MM.1S (cell line): ENCODE measurements around the gene SYNE1.

ENCODE experiments used
- DNase-seq: peaks from one replicate; pipeline ENCODE4 v3.0.0-alpha.2; 2015
- H2AFZ ChIP-seq: fragments of 300-600 bp; sonication (generic); 2 replicates; pipeline ENCODE4 v1.6.0; 2016; ENCODE audit warnings: antibody characterized with exemption, low read length
- H3F3A ChIP-seq: fragments of 300-600 bp; sonication (generic); 2 replicates; pipeline ENCODE4 v1.6.1; 2016; ENCODE audit warnings: mild to moderate bottlenecking, antibody characterized with exemption, low read length, moderate library complexity, mixed read lengths; ENCODE audit not compliant: insufficient read depth
- H3K27ac ChIP-seq: fragments of 300-600 bp; sonication (generic); 2 replicates; pipeline ENCODE4 v1.5.1; 2016; ENCODE audit warnings: mild to moderate bottlenecking, low read length
- H3K27me3 ChIP-seq: fragments of 300-600 bp; sonication (generic); replicated peaks from 2 replicates; pipeline ENCODE4 v1.6.0; 2016; ENCODE audit warnings: low read length; ENCODE audit not compliant: insufficient read depth
- H3K36me3 ChIP-seq: fragments of 300-600 bp; sonication (generic); replicated peaks from 2 replicates; pipeline ENCODE4 v1.6.1; 2016; ENCODE audit warnings: mild to moderate bottlenecking, low read length, mixed read lengths; ENCODE audit not compliant: insufficient read depth
- H3K4me1 ChIP-seq: fragments of 300-600 bp; sonication (generic); 2 replicates; pipeline ENCODE4 v1.6.1; 2016; ENCODE audit warnings: low read length, mixed read lengths
- H3K4me2 ChIP-seq: fragments of 300-600 bp; sonication (generic); 2 replicates; pipeline ENCODE4 v1.6.0; 2016; ENCODE audit warnings: low read depth, low read length
- H3K4me3 ChIP-seq: fragments of 300-600 bp; sonication (generic); 2 replicates; pipeline ENCODE4 v1.5.1; 2016; ENCODE audit warnings: low read length, mixed read lengths
- H3K79me2 ChIP-seq: fragments of 300-600 bp; sonication (generic); 2 replicates; pipeline ENCODE4 v1.6.1; 2016; ENCODE audit warnings: mixed run types, low read length, mixed read lengths
- H3K9ac ChIP-seq: fragments of 300-600 bp; sonication (generic); 2 replicates; pipeline ENCODE4 v1.6.1; 2016; ENCODE audit warnings: low read length, mixed read lengths
- H3K9me2 ChIP-seq: fragments of 300-600 bp; sonication (generic); replicated peaks from 2 replicates; pipeline ENCODE4 v1.6.1; 2016; ENCODE audit warnings: mild to moderate bottlenecking, low read length, mixed read lengths; ENCODE audit not compliant: insufficient read depth
- H3K9me3 ChIP-seq: fragments of 300-600 bp; sonication (generic); replicated peaks from 2 replicates; pipeline ENCODE4 v1.6.1; 2016; ENCODE audit warnings: mild to moderate bottlenecking, low read length, mixed read lengths; ENCODE audit not compliant: insufficient read depth
- H4K20me1 ChIP-seq: fragments of 300-600 bp; sonication (generic); 2 replicates; pipeline ENCODE4 v1.6.1; 2016; ENCODE audit warnings: mild to moderate bottlenecking, low read length, moderate library complexity, mixed read lengths; ENCODE audit not compliant: insufficient read depth
- EZH2 ChIP-seq: fragments of 300-600 bp; sonication (generic); optimal IDR thresholded peaks from 2 replicates; pipeline ENCODE3; 2017; ENCODE audit warnings: low read depth, mild to moderate bottlenecking, antibody characterized with exemption, low read length, mixed read lengths
- EZH2phosphoT487 ChIP-seq: fragments of 300-600 bp; sonication (generic); IDR thresholded peaks from 2 replicates; pipeline ENCODE4 v1.6.1; 2018; ENCODE audit warnings: antibody characterized with exemption, low read length
- TF ChIP-seq, protein P1 (sequence below): fragments of 300-600 bp; sonication (generic); IDR thresholded peaks from 2 replicates; pipeline ENCODE4 v1.5.1; 2016; ENCODE audit warnings: antibody characterized with exemption, low read length, mixed read lengths

SYNE1 gene

DNA sequence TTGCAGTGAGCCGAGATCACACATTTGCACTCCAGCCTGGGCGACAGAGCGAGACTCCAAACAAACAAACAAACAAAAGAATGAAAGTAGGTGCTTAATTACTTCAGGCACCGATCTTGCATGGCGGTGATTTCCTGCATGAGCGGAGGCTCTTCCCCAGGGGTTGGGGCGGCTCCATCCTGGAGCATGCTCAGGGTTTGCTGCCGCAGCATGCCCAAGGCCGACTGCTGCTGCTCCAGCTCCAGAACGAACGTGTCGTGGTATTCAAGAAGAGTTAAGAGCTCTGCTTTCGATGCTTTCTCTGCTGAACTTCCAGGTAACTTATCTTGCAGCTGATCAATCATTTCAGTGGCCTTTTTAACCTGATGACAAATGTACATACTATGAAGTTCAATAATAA, 313.8 kb downstream of the SYNE1 start:
- DNase-seq, result no peak
- no peaks in the 10 kb centered on the region for H3K36me3 ChIP-seq

DNA sequence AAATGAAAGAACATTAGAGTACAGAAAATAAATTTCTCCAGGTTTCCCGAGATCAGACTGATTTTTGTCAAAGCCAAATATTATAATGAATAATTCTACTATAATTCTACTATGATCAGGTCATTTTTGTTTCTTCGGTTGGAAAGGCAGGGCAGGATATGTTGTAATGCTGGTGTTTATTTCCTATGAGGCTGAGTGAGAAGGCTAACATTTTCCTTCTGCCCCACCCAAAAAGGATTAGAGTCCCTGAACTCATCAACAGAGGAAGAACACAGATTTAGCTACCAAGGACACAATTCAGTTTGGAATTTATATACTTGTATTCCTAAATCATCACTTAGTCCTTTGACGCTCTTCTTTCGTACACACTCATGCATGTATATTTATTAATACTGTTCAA, 318.9 kb downstream of the SYNE1 start:
- no peak overlapping the region for H3K9ac ChIP-seq
- H3K9me3 ChIP-seq, result no peaks in the 10 kb centered on the region
- H3K4me2 ChIP-seq, result no peak overlapping the region
- H3K36me3 ChIP-seq, result no peaks in the 10 kb centered on the region
- no peak overlapping the region for H2AFZ ChIP-seq
- no peak overlapping the region for H3K27ac ChIP-seq
- no peaks in the 10 kb centered on the region for H3K27me3 ChIP-seq
- no peaks in the 10 kb centered on the region for H4K20me1 ChIP-seq
- H3K4me3 ChIP-seq, result no peak overlapping the region
- no peaks in the 10 kb centered on the region for H3K9me2 ChIP-seq
- H3K4me1 ChIP-seq, result no peaks in the 10 kb centered on the region
- DNase-seq, result no peak
- H3K79me2 ChIP-seq, result no peaks in the 10 kb centered on the region
- TF ChIP-seq EZH2 (no peak), EZH2phosphoT487 (no peak)
- TF ChIP-seq, protein P1, sequence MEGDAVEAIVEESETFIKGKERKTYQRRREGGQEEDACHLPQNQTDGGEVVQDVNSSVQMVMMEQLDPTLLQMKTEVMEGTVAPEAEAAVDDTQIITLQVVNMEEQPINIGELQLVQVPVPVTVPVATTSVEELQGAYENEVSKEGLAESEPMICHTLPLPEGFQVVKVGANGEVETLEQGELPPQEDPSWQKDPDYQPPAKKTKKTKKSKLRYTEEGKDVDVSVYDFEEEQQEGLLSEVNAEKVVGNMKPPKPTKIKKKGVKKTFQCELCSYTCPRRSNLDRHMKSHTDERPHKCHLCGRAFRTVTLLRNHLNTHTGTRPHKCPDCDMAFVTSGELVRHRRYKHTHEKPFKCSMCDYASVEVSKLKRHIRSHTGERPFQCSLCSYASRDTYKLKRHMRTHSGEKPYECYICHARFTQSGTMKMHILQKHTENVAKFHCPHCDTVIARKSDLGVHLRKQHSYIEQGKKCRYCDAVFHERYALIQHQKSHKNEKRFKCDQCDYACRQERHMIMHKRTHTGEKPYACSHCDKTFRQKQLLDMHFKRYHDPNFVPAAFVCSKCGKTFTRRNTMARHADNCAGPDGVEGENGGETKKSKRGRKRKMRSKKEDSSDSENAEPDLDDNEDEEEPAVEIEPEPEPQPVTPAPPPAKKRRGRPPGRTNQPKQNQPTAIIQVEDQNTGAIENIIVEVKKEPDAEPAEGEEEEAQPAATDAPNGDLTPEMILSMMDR, result no peak
- no peaks in the 10 kb centered on the region for H3F3A ChIP-seq

More for the DNA sequence above, 313.8 kb downstream of the SYNE1 start:
- Histone ChIP-seq H3K79me2 (no peaks in the 10 kb centered on the region), H3K9ac (no peak overlapping the region), H3F3A (no peaks in the 10 kb centered on the region), H3K27me3 (no peaks in the 10 kb centered on the region), H3K9me3 (no peaks in the 10 kb centered on the region), H4K20me1 (no peaks in the 10 kb centered on the region), H3K27ac (no peak overlapping the region), H3K4me3 (no peak overlapping the region), H3K9me2 (no peaks in the 10 kb centered on the region), H3K4me1 (no peaks in the 10 kb centered on the region), H3K4me2 (no peak overlapping the region), H2AFZ (no peak overlapping the region)
- no peak for TF ChIP-seq EZH2
- no peak for TF ChIP-seq EZH2phosphoT487
- TF ChIP-seq, protein P1, result no peak

DNA sequence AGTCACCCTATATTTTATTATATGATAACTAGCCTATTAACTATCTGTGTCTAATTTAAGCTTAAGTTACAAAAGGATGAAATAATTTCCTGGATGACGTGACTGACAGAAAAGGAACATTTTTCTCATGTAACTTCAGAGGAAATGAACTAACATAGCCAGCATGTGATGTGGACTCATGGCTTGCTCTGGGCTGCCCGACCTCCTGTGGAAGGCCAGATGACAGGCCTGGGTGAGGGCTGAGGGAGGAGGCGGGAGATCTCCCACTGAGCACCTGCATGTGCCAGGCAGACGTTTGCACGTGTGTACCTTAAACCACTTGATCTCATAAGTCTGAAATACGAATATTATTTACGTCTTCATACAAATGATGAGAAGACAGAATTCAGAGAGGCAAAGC, 321.1 kb downstream of the SYNE1 start:
- Histone ChIP-seq H3K9me3 (no peaks in the 10 kb centered on the region), H3K9me2 (no peaks in the 10 kb centered on the region), H3K4me2 (no peak overlapping the region), H3K79me2 (no peaks in the 10 kb centered on the region), H4K20me1 (no peaks in the 10 kb centered on the region), H3K27me3 (no peaks in the 10 kb centered on the region), H2AFZ (no peak overlapping the region), H3K27ac (no peak overlapping the region), H3K4me1 (no peaks in the 10 kb centered on the region), H3K9ac (no peak overlapping the region), H3F3A (no peaks in the 10 kb centered on the region), H3K4me3 (no peak overlapping the region), H3K36me3 (no peaks in the 10 kb centered on the region)
- DNase-seq, result no peak
- TF ChIP-seq EZH2phosphoT487 (no peak), EZH2 (no peak)
- TF ChIP-seq, protein P1, result no peak
